ENCODE results near the gene HBZ. TPM values are rescaled to one million over a fixed set of nuclear protein-coding genes. Genes with fewer than 3 reads are reported as not detected.

The HBZ gene
- total and polyA plus RNA-seq, 3 donors from 2014 or later: 1.1 to 9.0 (median 3.7) TPM

DNA sequence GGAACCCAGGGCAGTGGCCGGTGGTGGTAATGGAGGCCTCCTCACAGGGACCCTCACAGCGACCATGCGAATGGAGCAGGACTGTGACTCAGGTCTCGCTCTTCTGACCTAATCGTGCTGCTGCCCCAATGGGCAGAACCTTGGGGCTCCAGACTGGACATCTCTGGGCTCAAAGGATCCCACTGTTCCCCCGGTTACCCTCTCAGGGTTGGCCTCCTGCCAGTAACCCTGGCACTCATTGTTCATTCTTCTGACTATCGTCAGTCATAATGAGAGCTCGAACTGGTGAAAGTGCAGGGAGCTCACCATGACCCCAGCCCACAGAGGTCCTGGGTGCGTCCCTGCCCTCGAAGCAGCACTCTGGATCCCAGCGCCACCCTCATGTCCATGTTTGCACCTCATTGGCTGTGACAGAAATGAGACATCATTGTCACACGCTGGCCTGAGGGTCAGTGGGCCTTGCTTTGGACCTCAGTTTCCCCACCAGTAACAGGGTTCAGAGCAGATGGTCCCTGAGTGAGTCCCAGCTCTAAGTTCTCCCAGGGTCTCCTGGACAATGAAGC is 10.0 kb upstream of the HBZ start:
- TF ChIP-seq, protein P1, sequence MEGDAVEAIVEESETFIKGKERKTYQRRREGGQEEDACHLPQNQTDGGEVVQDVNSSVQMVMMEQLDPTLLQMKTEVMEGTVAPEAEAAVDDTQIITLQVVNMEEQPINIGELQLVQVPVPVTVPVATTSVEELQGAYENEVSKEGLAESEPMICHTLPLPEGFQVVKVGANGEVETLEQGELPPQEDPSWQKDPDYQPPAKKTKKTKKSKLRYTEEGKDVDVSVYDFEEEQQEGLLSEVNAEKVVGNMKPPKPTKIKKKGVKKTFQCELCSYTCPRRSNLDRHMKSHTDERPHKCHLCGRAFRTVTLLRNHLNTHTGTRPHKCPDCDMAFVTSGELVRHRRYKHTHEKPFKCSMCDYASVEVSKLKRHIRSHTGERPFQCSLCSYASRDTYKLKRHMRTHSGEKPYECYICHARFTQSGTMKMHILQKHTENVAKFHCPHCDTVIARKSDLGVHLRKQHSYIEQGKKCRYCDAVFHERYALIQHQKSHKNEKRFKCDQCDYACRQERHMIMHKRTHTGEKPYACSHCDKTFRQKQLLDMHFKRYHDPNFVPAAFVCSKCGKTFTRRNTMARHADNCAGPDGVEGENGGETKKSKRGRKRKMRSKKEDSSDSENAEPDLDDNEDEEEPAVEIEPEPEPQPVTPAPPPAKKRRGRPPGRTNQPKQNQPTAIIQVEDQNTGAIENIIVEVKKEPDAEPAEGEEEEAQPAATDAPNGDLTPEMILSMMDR (IDR thresholded peaks at IDR 0.05): no peak
- TF ChIP-seq POLR2A (IDR thresholded peaks at IDR 0.05): no peak
- no peaks in the 10 kb centered on the region for H3K36me3 ChIP-seq (ENCODE audit: low read depth, missing control alignments)
- 72 to 80% methylated on average over 12 of the region's 12 CpGs for WGBS, 2 donors
- no peaks in the 10 kb centered on the region for H3K27me3 ChIP-seq
- H3K9me3 ChIP-seq: no peaks in the 10 kb centered on the region
- DNase-seq: no peak
- no peak overlapping the region for H3K4me3 ChIP-seq
- peaks cover 2% of the 10 kb centered on the region for H3K4me1 ChIP-seq
- intact Hi-C loops (cut with DNase I; ENCODE audit: low total_unique reads): no loop called here
- no peak overlapping the region for H3K27ac ChIP-seq

DNA sequence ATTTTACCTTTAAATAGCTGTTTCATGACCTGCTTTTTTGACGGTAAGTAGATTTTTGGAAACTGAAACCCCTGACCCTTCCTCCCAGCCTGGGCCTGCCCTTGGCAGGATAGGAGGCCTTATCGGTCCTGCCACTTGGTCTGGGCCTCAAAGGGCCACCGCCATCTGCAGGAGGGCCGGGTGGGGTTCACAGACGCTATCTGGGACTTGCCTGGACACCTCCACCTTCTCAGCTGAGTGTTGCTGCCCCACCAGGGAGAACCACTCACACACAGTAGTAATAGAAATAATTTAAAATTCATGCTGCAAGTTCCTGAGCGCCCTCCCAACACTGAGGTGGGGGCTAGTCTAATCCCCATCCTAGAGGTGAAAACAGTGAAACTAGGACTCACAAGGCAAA is 9.4 kb upstream of the HBZ start:
- Histone ChIP-seq H3K4me1 (no peaks in the 10 kb centered on the region), H3K9me3 (no peaks in the 10 kb centered on the region), H3K27ac (no peak overlapping the region), H3K36me3 (ENCODE audit: low read depth, missing control alignments) (no peaks in the 10 kb centered on the region), H3K27me3 (no peaks in the 10 kb centered on the region), H3K4me3 (no peak overlapping the region)
- 77 to 82% methylated on average over 5 to 6 of the region's 6 CpGs for WGBS, 2 donors
- intact Hi-C loops (cut with DNase I; ENCODE audit: low total_unique reads): no loop called here
- no peak for TF ChIP-seq POLR2A (IDR thresholded peaks at IDR 0.05)
- TF ChIP-seq, protein P1 (IDR thresholded peaks at IDR 0.05): no peak
- no peak for DNase-seq

DNA sequence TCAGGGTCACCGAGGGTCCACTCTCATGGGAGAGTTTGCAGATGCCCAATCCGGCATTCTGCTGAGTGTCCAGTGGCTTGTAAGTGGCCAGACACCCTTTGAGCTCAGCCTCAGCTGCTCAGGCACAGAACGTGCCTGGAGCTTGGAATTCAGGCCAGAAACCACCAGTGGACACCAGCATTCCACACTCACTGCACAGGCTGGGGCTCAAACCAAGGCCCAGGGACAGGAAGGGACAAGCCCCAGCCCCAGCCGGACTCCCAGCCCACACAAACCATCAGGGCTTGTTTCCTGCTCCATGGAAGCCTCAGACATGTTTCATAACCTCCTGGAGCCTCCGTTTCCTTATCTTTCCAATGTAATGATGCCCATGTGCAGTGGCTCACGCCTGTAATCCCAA is 9.0 kb upstream of the HBZ start:
- Histone ChIP-seq H3K36me3 (ENCODE audit: low read depth, missing control alignments) (no peaks in the 10 kb centered on the region), H3K9me3 (no peaks in the 10 kb centered on the region), H3K4me3 (no peak overlapping the region), H3K27ac (no peak overlapping the region), H3K27me3 (no peaks in the 10 kb centered on the region), H3K4me1 (no peaks in the 10 kb centered on the region)
- 59 to 76% methylated on average over 4 to 6 of the region's 6 CpGs for WGBS, 2 donors
- TF ChIP-seq, protein P1 (IDR thresholded peaks at IDR 0.05): no peak
- TF ChIP-seq POLR2A (IDR thresholded peaks at IDR 0.05): no peak
- no peak for DNase-seq
- intact Hi-C loops (cut with DNase I; ENCODE audit: low total_unique reads): no loop called here

DNA sequence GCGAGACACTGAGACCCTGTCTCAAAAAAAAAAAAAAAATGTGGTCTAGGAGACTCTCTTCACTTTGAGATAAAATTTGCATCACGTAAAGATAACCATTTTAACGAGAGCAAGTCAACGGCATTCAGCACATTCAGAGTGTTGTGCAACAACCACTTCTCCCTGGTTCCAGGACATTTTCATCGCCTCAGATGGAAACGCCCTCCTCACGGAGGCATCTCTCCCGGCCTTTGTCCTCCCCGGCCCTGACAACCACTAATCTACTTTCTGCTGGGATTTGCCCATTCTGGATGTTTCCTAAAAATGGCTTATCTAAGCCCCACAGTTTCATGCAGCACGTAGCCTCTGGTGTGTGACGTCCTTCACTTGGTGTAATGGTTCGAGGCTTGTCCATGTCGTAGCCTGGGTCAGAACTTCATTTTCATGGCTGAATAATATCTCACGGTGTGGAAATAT is 7.6 kb upstream of the HBZ start:
- intact Hi-C loops (cut with DNase I; ENCODE audit: low total_unique reads): no loop called here
- Histone ChIP-seq H3K9me3 (no peaks in the 10 kb centered on the region), H3K4me3 (no peak overlapping the region), H3K36me3 (ENCODE audit: low read depth, missing control alignments) (no peaks in the 10 kb centered on the region), H3K27me3 (no peaks in the 10 kb centered on the region), H3K27ac (no peak overlapping the region), H3K4me1 (no peaks in the 10 kb centered on the region)
- DNase-seq: no peak
- 82 to 86% methylated on average over 14 of the region's 14 CpGs for WGBS, 2 donors
- no peak for TF ChIP-seq POLR2A (IDR thresholded peaks at IDR 0.05)
- TF ChIP-seq, protein P1 (IDR thresholded peaks at IDR 0.05): no peak

DNA sequence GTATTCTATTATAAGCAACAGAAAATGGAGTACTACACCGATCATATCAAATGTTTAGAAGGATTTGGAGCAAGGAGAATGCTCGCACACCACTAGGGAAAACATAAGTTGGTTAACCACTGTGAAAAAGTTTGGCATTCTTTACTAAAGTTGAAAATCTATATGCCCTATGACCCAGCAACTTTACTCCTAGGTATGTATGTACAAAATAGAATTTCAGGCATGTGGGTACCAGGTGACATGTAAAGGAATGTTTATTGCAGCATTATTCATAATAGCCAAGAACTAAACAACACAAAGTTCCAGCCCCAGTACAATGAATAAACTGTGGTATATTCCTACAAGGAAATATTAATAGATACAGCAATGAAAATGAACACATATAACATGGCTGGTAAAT is 5.8 kb upstream of the HBZ start:
- intact Hi-C loops (cut with DNase I; ENCODE audit: low total_unique reads): no loop called here
- no peak overlapping the region for H3K27ac ChIP-seq
- WGBS, 2 donors: 87 to 94% methylated on average over 2 of the region's 2 CpGs
- DNase-seq: no peak
- H3K27me3 ChIP-seq: no peaks in the 10 kb centered on the region
- H3K9me3 ChIP-seq: no peaks in the 10 kb centered on the region
- H3K4me1 ChIP-seq: no peaks in the 10 kb centered on the region
- no peaks in the 10 kb centered on the region for H3K36me3 ChIP-seq (ENCODE audit: low read depth, missing control alignments)
- H3K4me3 ChIP-seq: no peak overlapping the region
- TF ChIP-seq POLR2A (IDR thresholded peaks at IDR 0.05): no peak
- TF ChIP-seq, protein P1 (IDR thresholded peaks at IDR 0.05): no peak
